OCI-LY1 (cell line): ENCODE results near the gene TREML1.

Experiments
- H2AFZ ChIP-seq: fragments of 200-600 bp; sonication (generic), shearing (Covaris generic); 2 replicates; pipeline ENCODE4 v1.6.0; 2014; ENCODE audit warnings: antibody characterized with exemption, mild to moderate bottlenecking, low read length
- H3F3A ChIP-seq: fragments of 200-600 bp; sonication (generic), shearing (Covaris generic); 2 replicates; pipeline ENCODE4 v1.6.0; 2014; ENCODE audit warnings: mild to moderate bottlenecking, antibody characterized with exemption, low read length, moderate library complexity; ENCODE audit not compliant: insufficient read depth
- H3K27ac ChIP-seq: fragments of 200-600 bp; sonication (generic); 2 replicates; pipeline ENCODE4 v1.5.1; 2014; ENCODE audit warnings: low read length, mixed run types, mild to moderate bottlenecking, low read depth; ENCODE audit not compliant: poor library complexity, severe bottlenecking
- H3K27me3 ChIP-seq: fragments of 200-600 bp; sonication (generic); 2 replicates; pipeline ENCODE4 v1.6.0; 2014; ENCODE audit warnings: antibody characterized with exemption, mild to moderate bottlenecking, low read length, moderate library complexity; ENCODE audit not compliant: insufficient read depth
- H3K36me3 ChIP-seq: fragments of 200-600 bp; sonication (generic); 2 replicates; pipeline ENCODE4 v1.6.1; 2014; ENCODE audit warnings: mild to moderate bottlenecking, antibody characterized with exemption, low read length, moderate library complexity, mixed read lengths; ENCODE audit not compliant: insufficient read depth
- H3K4me1 ChIP-seq: fragments of 200-600 bp; sonication (generic); 2 replicates; pipeline ENCODE4 v1.5.1; 2014; ENCODE audit warnings: mild to moderate bottlenecking, low read length, moderate library complexity; ENCODE audit not compliant: insufficient read depth, severe bottlenecking
- H3K4me2 ChIP-seq: fragments of 200-600 bp; sonication (generic), shearing (Covaris generic); 2 replicates; pipeline ENCODE4 v1.6.1; 2014; ENCODE audit warnings: low read length
- H3K4me3 ChIP-seq: fragments of 200-600 bp; sonication (generic); 2 replicates; pipeline ENCODE4 v1.5.1; 2014; ENCODE audit warnings: low read length, low read depth, mild to moderate bottlenecking, mixed read lengths; ENCODE audit not compliant: poor library complexity, severe bottlenecking
- H3K79me2 ChIP-seq: fragments of 200-600 bp; shearing (Covaris generic); 2 replicates; pipeline ENCODE4 v1.6.1; 2016; ENCODE audit warnings: mixed run types, low read length, mixed read lengths; ENCODE audit not compliant: insufficient read depth
- H3K9ac ChIP-seq: fragments of 200-600 bp; sonication (generic), shearing (Covaris generic); 2 replicates; pipeline ENCODE4 v1.6.1; 2014; ENCODE audit warnings: mild to moderate bottlenecking, low read length, mixed read lengths
- H3K9me2 ChIP-seq: fragments of 200-600 bp; sonication (generic), shearing (Covaris generic); 2 replicates; pipeline ENCODE4 v1.6.1; 2014; ENCODE audit warnings: low read depth, mild to moderate bottlenecking, low read length, mixed read lengths
- H3K9me3 ChIP-seq: fragments of 200-600 bp; shearing (Covaris generic); 2 replicates; pipeline ENCODE4 v1.6.1; 2014; ENCODE audit warnings: low read length, mixed read lengths
- H4K20me1 ChIP-seq: fragments of 200-600 bp; sonication (generic), shearing (Covaris generic); 2 replicates; pipeline ENCODE4 v1.6.0; 2016; ENCODE audit warnings: mild to moderate bottlenecking, low read length; ENCODE audit not compliant: insufficient read depth
- EZH2 ChIP-seq: fragments of 200-600 bp; sonication (generic), shearing (Covaris generic); IDR thresholded peaks from 2 replicates; pipeline ENCODE4 v1.8.0; 2017; ENCODE audit warnings: borderline replicate concordance, mixed run types, mild to moderate bottlenecking, antibody characterized with exemption, low read length, moderate library complexity, mixed read lengths
- TF ChIP-seq, protein P1 (sequence below): fragments of 200-600 bp; sonication (generic), shearing (Covaris generic); IDR thresholded peaks from 2 replicates; pipeline ENCODE4 v1.5.1; 2017; ENCODE audit warnings: mild to moderate bottlenecking, antibody characterized with exemption, low read length, moderate library complexity, mixed read lengths

TREML1 gene

DNA sequence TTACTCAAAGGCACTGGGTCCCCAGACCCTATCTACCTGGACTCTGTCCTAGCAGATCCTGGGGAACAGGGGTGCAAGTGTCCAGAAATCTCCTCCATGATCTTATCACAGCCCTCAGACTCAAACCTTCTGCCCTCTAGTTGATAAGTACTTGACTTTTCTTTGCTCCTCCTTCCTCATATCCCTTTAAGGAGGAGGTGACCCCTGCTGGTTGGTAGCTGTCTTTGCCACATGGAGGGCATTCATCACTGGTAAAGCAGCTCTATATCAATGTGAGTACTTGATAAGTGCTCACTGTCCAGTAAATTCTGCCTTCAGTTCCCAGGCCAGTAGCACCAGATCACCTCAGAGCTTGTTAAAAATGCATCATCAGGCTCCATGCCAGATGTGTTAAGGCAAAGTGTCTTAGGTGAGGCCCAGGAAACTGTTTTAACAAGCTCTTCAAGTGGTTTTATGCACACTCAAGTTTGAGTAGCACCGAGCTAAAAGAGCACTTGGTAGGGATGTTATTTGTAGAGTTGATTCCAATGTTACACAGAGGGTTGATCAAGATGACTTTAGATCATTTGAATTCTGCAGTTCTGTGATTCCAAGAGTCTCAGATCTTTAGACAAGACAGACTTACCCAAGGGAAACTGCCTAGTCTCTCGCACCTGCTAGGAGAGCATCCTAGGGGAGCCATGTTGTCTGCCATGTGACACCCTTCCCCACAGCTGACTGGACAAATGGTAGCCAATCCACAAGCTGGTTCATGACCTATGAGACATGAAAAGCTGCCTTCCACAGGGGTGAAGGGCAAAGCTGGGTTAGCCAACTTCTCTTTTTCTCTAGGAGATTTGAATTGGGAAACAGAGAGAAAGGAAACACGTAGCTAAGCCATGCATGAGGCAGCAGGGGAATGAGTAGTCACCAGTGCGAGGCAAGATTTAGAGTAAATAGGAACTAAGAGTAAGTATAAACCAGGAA lies 28.2 kb upstream of the TREML1 start:
- no peaks in the 10 kb centered on the region for H4K20me1 ChIP-seq
- H3K27ac ChIP-seq = no peak overlapping the region
- H2AFZ ChIP-seq = no peak overlapping the region
- H3K36me3 ChIP-seq = no peaks in the 10 kb centered on the region
- H3K9me3 ChIP-seq = no peaks in the 10 kb centered on the region
- H3K27me3 ChIP-seq = no peaks in the 10 kb centered on the region
- H3K4me3 ChIP-seq = no peak overlapping the region
- H3K4me2 ChIP-seq = no peak overlapping the region
- peaks cover 7% of the 10 kb centered on the region for H3K4me1 ChIP-seq
- no peak overlapping the region for H3K9ac ChIP-seq
- H3K9me2 ChIP-seq = no peaks in the 10 kb centered on the region
- H3K79me2 ChIP-seq = no peaks in the 10 kb centered on the region
- H3F3A ChIP-seq = no peaks in the 10 kb centered on the region
- TF ChIP-seq, protein P1, sequence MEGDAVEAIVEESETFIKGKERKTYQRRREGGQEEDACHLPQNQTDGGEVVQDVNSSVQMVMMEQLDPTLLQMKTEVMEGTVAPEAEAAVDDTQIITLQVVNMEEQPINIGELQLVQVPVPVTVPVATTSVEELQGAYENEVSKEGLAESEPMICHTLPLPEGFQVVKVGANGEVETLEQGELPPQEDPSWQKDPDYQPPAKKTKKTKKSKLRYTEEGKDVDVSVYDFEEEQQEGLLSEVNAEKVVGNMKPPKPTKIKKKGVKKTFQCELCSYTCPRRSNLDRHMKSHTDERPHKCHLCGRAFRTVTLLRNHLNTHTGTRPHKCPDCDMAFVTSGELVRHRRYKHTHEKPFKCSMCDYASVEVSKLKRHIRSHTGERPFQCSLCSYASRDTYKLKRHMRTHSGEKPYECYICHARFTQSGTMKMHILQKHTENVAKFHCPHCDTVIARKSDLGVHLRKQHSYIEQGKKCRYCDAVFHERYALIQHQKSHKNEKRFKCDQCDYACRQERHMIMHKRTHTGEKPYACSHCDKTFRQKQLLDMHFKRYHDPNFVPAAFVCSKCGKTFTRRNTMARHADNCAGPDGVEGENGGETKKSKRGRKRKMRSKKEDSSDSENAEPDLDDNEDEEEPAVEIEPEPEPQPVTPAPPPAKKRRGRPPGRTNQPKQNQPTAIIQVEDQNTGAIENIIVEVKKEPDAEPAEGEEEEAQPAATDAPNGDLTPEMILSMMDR = peak; percentile 81
- TF ChIP-seq EZH2 = no peak

GRCh38 chr6:41181566-41181965 lies 27.4 kb upstream of the TREML1 start:
- Histone ChIP-seq H3K9me2 (no peaks in the 10 kb centered on the region), H2AFZ (no peak overlapping the region), H3K4me1 (peaks cover 7% of the 10 kb centered on the region), H3K27me3 (no peaks in the 10 kb centered on the region), H4K20me1 (no peaks in the 10 kb centered on the region), H3K9me3 (no peaks in the 10 kb centered on the region), H3K4me2 (no peak overlapping the region), H3K4me3 (no peak overlapping the region), H3F3A (no peaks in the 10 kb centered on the region), H3K9ac (no peak overlapping the region), H3K27ac (no peak overlapping the region), H3K36me3 (no peaks in the 10 kb centered on the region), H3K79me2 (no peaks in the 10 kb centered on the region)
- TF ChIP-seq EZH2 = no peak
- TF ChIP-seq, protein P1 = no peak

DNA sequence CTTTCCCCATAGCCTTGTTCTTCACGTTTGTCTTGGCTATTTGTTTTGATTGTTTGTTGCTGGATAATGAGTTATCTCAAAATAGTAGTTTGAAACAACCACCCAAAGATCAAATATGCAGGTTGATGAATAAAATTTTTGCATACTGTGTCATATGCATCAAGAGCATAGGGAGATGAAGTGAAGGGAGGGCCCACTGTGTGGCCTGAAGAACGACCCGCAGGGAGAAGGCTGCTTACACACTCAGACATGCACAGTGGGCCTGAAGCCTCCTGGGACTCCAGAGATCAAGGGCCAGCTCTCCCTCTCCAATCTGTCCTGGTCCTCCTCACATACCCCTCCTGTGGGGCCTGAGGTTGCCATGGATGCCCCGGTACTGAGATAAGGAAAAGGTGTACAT lies 25.0 kb upstream of the TREML1 start:
- H3K27me3 ChIP-seq = 0 out of 2 replicates have a peak, but pooled peaks cover 3% of the 10 kb centered on the region
- H3K9me2 ChIP-seq = no peaks in the 10 kb centered on the region
- H3K9me3 ChIP-seq = no peaks in the 10 kb centered on the region
- H3K27ac ChIP-seq = no peak overlapping the region
- H3K4me3 ChIP-seq = no peak overlapping the region
- H3K36me3 ChIP-seq = no peaks in the 10 kb centered on the region
- no peaks in the 10 kb centered on the region for H3F3A ChIP-seq
- H4K20me1 ChIP-seq = no peaks in the 10 kb centered on the region
- H3K4me1 ChIP-seq = peaks cover 7% of the 10 kb centered on the region
- H3K9ac ChIP-seq = no peak overlapping the region
- H3K4me2 ChIP-seq = no peak overlapping the region
- no peaks in the 10 kb centered on the region for H3K79me2 ChIP-seq
- no peak overlapping the region for H2AFZ ChIP-seq
- TF ChIP-seq, protein P1 = no peak
- no peak for TF ChIP-seq EZH2
